GM19467 (cell line): ENCODE measurements around the gene CRYGN.

Experiments used
- ATAC-seq: cut with Tn5 transposase; IDR thresholded peaks from one replicate; pipeline ENCODE4 v1.9.1; 2021; ENCODE audit warnings: mild to moderate bottlenecking, moderate library complexity; ENCODE audit not compliant: unreplicated experiment

Gene CRYGN

DNA sequence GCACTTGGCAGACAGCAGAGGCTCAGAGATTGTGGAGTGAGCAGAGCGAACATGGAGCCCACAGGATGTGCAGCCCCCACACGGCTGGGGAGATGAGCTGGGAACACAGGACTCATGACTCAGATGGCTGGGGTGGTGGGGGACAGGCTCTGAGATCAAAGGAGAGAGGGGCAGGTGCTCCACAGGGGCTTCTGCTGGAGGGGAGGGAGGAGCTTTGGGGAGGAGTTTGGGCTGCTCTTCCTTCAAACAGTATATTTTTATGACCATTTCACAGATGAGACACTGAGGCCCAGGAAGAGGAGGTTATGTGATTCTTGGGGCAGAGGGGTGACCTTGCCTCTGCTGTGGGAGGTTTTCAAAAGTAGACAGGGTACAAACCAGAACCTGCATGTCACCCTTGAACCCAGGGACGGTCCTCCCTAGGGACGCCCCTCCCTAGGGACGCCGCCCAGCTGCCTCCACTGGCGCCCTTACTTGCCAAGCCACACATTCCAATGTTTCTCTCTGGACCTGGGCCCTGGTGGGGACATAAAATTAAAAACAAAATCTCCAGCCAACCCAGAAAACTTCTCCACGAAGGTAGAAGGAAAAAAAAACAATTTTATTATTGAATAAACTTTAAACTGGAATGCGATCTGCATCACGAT is 981 bp upstream of the CRYGN start:
- no peak for ATAC-seq

DNA sequence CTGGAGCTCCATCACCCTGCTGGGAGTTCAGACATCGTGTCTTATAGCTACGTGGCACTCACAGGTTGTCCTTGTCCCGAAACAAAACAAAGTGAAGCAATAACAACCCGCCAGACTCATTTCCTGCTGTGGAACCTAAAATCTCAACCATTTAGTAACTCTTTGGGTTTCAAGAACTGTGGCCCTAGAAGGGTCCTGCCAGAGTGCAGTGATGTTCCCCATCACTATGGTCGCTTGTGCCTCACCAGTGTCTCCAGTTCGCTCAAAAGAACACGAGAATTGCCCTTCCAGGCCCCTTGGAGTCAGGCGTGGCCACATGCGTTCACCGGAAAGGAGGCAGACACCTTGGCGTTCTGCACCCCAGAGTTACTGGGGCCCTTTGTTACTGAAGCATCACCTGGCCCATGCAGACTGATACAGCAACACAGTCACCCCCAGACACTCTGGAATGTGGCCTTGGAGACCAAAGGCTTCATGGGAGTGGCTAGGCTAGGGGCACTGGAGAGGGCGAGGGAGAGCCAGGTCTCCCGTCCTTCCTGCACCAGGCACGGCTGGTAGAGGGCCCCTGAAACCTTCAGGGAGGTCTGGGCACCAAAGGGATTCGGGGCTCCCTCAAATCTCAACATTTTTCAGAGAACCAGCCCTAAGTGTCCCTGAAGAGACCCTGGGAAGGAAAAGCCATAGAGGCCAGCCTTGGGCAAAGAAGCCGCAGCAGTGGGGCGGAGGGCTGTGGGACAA is 908 bp downstream of the CRYGN start:
- no peak for ATAC-seq

DNA sequence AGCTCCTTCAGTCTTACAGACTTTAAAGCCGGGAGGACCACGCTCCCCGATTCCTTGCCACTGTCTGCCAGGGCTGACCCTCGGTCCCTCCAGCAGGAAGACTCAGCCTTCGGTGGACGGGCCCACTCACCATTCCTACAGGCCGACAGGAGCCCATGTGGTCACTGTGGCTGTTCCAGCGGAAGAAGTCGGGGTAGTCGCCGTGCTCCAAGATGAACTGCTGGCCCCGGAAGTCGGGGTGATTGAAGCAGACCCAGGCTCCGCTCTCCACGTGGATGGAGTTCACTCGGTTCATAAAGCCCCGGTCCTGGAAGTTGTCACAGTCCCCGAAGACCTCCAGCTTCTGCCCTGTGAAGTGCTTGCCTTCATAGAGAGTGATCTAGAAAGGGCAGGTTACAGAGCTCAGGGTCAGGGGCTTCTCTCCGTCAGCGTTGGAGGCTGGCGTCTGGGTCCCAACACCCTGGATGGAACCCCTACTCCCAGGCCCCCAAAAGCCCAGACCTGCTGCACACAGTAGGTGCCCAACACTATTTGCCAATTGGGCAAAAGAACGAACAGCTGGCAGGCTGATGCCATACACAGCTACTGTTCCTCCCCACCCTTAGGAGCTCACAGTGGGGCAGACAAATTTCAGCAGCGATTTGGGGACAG is 1.9 kb downstream of the CRYGN start:
- no peak for ATAC-seq

DNA sequence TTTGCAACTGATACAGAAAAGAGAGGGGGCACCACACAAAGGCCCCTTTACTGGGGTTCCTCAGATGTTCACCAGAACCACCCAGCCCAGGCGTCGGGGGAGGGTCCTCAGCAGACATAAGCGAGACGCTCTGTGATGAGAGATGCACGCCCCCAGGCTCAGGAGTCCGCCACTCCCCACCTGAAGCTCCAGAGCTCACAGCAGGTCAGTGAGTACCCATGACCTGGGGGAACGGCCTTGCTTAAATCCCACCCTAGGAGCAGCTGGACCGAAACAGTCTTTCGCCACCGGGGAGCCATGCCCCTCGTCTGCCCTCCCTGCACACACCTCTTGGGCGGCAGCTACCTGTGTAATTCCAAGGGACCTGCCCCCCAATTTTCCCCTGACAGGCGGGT is 2.8 kb downstream of the CRYGN start:
- ATAC-seq = no peak

DNA sequence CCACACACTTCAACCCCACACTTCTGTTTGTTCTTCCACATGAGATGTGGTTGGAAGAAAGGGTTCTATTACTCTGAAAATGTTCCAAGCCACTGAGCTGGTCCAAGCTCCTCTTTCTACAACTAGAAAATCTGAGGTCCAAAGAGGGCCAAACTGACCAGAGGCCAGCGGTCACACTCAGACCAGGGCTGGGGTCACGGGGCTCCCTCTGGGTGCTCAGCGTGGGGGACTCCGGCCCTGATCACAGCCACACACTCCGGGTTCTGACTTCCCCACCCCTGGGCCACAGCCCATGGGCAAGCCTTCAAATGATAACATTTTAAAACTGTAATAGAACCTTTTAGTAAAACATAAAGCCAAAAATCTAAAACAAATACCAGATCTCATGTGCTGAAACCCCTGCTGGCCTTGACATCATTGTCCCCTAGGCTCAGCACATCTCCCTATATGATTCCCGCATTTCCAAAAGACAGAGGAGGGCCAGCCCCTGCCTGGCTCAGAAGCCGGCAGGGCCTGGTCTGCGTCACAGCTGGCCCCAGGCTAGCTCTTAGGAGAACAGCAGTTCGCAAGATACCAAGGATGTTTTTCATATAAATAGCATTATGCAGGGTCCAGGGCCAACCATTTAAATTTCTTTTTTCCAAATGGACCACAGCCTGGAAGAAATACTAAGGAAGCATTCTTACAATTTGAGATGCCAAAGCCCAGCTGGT is 3.3 kb downstream of the CRYGN start:
- no peak for ATAC-seq

DNA sequence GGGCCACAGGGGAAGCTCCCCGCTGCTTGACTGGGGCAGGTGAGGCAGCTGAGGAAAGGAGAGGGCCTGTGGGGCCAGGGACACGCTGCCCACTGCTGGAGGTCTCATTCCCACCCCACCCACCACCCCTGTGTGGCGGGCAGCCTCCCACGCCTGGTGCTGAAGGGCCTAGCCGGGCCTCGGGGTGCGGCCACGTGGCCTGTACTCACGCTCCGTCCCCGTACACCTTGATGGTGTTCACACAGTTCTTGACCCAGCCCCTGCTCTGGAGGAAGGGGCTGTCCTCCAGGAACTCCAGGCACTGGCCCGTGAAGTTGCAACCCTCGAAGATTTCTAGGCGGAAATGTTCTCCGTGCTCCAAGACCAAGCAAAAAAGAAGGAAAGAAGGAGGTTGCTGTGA is 4.0 kb downstream of the CRYGN start:
- ATAC-seq = no peak

DNA sequence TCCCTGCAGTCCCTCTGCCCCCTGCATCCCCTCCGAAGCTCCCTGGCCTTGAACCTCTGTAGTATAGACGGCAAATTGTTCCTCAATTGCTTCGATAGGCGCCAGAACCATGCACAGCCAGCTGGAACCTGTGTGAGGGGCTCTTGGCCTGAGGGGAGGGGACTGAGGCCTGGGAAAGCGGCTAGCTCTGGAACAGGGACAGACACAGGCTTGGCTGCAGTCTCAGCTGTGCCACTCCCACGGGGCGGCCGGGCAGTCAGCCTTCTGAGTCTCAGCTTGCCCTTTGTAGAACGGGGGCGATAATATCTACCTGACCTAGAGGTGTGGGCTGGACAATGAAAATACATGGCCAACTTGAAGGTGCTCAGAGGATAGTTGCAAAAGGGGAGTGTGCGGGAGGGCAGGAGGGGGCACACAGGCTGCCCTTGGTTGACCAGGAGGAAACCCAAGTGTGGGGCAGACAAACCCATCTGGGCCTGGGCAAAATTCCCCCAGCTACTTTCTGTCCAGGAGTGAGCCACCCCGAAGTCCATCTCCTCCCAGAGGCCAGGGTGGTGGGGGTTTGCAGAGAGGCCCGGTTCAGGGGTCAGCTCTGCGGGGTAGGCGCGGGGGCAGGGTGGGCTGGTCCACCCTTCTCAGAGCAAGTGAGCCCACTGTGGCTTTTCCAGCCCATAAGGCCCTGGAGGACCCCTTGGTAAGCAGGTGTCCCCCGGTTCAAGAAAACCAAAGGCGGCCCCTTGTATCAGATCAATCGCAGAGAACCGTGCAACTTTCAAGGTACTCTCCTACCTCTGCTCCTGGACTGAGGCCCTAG is 4.6 kb downstream of the CRYGN start:
- ATAC-seq = no peak

DNA sequence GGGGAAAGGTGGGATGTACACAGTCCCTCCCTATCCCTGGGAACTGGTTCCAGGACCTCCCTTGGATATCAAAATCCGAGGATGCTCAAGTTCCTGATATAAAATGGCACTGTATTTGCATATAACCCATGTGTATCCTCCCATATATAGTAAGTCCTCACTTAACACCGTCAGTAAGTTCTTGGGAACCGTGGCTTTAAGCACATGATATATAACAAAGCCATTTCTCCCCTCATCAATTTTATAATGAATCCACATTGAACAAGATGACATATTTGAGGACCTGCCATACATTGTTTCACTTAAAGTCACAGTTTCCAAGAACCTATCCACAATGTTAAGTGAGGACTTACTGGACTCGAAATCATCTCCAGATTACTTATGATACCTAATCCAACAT is 5.4 kb downstream of the CRYGN start:
- ATAC-seq = no peak

DNA sequence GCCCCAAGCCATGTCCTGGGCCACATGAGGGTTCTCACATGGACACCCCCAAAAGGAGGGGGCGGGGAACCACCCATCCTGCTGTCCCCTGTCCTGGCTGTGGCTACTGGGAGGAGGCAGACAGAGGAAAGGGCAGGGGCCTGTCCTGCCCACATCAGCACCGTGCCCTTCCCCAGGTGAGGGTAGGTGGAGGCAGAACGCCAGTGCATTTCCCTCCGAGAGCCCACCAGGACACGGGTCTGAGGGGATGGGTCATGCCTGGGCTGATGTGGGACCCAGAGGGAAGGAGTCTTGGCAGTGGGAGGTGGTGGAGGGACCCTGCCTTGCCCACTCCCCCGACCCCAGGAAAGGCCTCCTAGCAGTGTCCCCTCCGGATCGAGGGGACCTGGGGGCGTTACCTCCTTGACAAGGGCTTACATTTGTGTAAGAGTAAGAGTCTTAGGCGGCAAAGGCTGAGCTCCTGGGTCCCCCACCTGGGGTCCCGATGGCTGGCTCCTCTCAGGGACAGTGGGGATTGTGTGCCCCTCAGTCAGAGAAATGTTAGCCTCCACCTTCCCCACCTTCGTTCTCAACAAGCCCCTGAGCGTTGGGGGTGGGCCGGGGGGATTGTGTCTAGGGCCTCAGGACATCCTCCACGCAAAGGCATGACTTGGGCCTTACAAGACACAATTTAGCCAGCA is 6.1 kb downstream of the CRYGN start:
- ATAC-seq = no peak

DNA sequence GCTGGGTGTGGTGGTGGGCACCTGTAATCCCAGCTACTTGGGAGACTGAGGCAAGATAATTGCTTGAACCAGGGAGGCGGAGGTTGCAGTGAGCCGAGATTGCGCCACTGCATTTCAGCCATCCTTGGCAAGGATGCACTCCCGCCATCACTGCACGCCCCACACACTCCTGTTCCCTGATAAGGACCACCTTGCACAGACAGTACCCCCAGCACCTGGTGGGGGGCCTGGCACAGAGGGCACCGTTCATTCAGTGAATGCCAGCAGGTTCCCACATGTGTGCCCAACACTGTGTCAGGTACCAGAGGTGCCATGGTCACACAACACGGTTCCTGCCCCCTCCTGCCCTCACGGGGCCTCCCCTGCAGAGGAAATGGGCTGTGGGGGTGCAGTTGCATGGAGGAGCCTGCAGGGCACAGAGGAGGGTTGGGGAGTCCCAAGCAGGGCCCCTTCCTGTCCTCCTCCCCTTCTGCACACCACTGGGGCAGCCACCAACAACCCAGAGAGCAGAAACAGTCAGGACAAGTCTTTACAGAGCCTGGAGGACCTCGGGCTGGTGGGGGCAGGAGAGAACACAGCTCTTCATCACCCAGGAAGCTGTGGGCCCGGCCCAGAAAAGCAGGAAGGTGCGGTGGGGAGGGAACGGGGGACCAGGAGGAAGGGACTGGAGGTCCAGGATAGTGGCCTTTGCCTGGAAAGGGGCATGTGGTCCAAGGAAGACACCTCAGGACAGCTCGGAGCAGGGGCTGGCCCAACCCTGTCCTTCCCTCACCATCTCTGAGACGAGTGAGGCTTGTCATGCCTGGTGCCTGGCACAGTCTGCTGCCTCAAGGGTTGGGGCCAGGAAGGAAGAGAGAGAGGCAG is 7.1 kb downstream of the CRYGN start:
- no peak for ATAC-seq

DNA sequence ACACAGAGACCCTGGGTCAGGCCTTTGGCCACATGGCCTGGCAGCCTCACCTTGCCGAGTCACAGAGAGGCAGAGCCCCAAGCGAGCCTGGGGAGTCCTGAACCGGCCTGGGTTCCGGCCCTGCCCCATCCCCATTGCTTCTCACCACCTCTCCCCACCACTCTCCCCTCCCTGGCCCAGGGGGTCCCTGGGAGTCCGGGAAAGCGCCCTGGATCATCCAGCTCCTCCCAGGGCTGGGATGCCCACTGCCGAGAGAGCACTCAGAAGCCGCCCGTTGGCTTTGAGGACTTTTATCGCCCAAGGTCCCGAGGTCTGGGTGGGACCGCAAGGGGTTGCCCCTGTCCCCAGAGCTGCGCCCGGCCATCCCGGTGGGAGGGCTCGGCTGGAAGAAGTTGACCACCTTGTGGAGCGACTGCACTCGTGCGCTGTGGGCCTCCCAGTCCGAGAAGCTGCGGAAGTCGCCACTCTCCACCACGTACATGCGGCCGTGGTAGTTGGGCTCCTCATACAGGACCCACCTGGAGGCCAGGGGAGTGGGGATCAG is 8.1 kb downstream of the CRYGN start:
- no peak for ATAC-seq

DNA sequence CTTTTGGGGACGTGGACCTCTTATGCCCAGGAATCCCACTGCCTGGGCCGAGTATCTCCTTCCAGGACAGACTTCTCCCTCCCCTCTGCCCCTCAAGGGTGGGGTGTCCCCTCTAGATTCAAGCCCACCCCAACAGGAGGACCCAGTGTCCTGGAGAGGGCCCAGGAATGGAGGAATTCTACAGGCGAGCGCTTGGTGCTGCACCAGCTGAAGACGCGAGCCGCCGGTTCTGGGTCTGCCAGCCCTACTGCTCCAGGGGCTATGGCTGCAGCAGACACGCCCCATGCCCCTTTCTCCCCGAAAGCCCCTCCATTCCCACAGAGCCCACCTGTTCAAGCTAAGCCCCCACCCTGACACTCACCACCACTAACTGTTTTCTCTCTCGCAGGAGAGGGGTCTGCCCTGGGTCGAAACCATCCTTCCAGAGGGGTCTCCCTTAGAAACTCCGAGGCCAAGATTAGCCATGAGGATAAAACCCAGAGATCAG is 8.6 kb downstream of the CRYGN start:
- ATAC-seq = no peak

DNA sequence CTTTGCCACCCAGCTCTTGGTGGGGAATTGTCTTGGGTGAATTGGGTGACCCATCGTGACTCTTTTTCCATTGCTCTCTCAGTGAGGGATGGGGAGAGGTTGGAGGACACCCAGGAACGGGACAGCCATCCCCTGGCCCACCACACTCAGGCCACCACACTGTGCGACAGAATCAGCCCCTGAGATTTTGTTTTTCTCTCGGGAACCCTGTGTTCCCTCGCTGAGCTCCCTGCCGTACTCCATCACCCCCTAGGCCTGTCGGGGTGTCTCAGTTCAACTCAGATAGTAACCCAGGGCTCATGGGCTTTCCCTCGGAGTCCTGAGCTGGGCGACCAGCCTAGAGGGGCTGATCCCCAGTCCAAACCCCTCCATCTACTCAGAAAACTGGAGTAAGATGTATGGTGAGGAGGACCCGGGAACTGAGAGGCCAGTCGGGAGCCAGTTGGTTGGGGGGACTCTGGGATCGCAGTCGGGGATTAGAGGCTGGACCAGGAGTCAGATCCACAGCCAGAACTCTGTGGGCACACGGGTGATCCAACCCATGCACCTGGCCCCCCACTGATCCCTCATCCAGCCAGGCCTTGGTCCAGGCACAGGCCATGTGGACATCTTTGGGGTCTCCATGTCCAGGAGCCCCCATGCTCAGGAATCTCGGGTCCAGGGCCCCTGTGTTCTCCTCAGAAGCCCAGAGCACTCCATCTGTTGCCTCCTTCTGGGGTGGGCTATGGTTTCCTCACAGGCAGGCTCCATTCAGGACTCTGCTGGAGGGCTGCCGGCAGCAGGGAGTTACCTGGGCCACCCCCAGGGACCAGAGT is 9.3 kb downstream of the CRYGN start:
- ATAC-seq = no peak

DNA sequence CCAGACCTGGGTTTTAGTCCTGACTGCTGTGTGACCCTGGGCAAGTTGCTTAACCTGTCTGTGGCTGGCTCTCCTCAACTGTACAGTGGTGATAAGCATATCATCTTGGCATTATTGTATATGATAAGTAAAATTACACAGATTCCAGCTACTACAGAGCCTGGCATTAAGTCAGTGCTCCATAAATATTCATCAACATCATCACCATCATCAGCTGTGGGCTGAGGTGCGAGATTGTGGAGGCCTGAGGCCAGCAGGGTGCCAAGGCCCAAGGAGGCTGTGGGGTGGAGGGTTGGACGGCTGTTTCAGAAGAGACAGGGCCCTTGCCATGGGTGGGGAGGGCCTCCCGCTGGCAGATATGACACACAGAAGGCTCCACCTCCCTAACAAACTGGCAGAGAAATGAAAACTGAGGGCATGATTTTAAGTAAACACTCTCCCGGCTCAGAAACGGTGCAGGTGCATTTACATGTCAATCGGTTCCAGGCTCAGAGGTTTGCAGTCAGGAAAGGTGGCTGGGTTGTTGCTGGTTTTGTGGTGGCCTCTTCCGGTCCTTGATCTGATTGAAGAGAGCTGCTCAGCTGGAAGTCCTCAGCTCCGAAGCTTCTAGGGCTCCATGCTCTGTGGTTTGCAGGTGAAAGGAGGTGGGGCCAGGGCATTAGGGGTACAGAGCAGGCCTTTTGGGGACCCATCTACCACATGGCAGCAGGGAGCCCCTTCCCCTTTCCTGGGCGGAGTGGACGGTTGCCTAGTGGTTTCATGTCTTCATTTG is 10.2 kb downstream of the CRYGN start:
- ATAC-seq = no peak

DNA sequence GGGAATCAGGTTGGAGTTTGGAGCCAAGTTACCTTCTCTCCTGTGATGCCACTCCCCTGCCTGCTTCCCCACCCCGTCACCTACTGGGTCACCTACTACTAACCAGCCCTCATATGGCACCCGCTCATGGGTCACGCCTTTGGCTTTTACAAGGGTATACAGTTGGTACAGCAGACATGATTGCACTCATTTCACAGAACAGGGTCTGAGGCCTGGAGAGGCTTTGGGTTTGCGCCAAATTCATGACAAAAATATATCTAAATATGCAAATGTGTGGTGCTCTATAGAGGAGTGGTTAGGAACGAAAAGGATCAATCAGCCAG is 10.7 kb downstream of the CRYGN start:
- ATAC-seq = no peak

DNA sequence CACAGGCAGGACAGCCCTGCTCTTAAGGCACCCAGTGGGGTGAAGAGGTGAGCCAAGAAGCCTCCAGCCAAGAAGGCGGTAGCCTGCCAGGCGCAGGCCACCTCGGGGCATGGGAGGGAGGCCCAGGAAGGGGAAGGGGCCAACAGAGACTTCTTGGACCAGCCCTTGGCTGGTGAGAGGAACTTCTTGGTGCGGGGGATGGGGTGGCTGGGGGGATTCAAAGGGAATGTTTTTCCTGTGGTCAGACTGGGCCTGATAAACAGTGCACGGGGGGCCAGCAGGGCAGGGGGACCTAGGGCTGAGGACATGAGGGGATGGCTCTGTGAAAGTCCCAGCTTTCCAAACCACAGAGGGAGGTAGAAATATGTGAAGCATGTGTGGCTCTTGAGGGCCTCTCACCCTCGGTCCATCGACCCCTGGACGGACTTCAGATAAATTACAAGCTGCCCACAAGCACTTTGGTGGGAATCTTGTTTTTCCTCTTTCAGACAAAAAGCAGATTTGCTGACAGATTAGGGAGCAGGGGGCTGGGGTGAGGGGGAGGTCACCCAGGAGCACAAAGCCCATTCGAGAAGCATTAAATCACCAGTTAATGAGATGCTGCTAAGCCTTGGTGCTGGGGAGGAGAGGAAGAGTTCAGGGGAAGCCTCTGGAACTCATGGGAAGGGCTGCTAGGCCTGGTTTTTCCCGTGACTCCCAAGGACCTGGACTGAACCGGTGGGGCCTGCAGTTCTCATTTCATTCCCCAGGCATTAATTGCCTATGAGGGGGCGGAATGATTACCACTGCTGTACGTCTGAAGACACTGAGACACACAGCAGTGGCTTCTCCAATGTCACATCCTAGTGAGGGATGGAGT is 11.3 kb downstream of the CRYGN start:
- ATAC-seq = no peak
